ENCODE measurements around the gene CRTC1. TPM values are rescaled to one million over a fixed set of nuclear protein-coding genes. Genes with fewer than 3 reads are reported as not detected.
A peak's percentile ranks its signal among the peaks of the same experiment; 100 is the strongest.
"Not testable (repeated sequence)": the region's sequence is repeated elsewhere in the genome, so short reads cannot be mapped to it uniquely, and the experiment has no call there.

CRTC1 gene
- total RNA-seq, 4 donors from 2014 or later = 2.8 to 8.8 (median 3.7) TPM

- in situ Hi-C loops (cut with MboI; ENCODE audit: low sequenced_read_pairs in 4 of 4) = loop anchor here in 2 of 4 donors (10.0 to 25.0 kb wide), 2 partner anchors 80 to 212 kb away; no protein-coding TSS in a partner anchor
These were observed 8.9 kb upstream of the CRTC1 start for GRCh38 chr19:18674616-18675015.

DNA sequence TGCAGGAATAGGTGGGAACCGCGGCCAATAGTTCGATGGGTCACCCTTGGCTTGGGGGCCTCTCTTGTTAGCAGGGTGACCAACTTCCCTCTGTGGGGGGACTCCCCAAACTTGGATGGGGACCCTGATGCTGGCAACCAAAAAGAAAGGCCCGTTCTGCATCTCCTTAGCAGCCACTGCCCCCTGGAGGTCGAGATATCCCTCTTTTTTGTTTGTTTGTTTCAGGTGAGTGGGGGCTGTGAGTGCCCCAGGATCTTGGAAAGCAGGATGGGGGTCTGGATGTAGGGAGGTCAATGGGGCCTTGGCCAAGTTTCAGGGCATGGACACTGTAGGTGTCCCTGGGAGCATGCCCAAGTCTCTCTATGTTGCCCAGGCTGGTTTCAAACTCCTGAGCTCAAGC is 7.7 kb upstream of the CRTC1 start:
- ATAC-seq = no peak
- H3K27me3 ChIP-seq = no peaks in the 10 kb centered on the region
- H3K4me1 ChIP-seq = peaks cover 29 to 57% of the 10 kb centered on the region in 2 donors
- no peak overlapping the region for H3K27ac ChIP-seq
- no peaks in the 10 kb centered on the region for H3K9me3 ChIP-seq
- no peaks in the 10 kb centered on the region for H3K36me3 ChIP-seq
- peak in 4 of 5 experiments; percentile 13 to 55 (median 25) for TF ChIP-seq CTCF (IDR thresholded peaks at IDR 0.05 in 4 of 5, conservative IDR thresholded peaks at IDR 0.05 in 1 of 5)
- TF ChIP-seq POLR2A (IDR thresholded peaks at IDR 0.05) = no peak
- no peak overlapping the region for H3K4me3 ChIP-seq
- DNase-seq = no peak
- intact Hi-C loops (cut with DNase I; ENCODE audit: low total_unique reads) (loop anchor here (2.0 to 5.0 kb wide), 2 partner anchors 81 to 213 kb away; no protein-coding TSS in a partner anchor), in situ Hi-C loops (cut with MboI; ENCODE audit: low sequenced_read_pairs in 4 of 4) (loop anchor here in 2 of 4 donors (10.0 to 25.0 kb wide), 2 partner anchors 81 to 213 kb away; no protein-coding TSS in a partner anchor)

More at GRCh38 chr19:18674616-18675015, 8.9 kb upstream of the CRTC1 start:
- H3K27me3 ChIP-seq = no peaks in the 10 kb centered on the region
- TF ChIP-seq CTCF (IDR thresholded peaks at IDR 0.05 in 4 of 5, conservative IDR thresholded peaks at IDR 0.05 in 1 of 5) (no peak), POLR2A (IDR thresholded peaks at IDR 0.05) (no peak)
- intact Hi-C loops (cut with DNase I; ENCODE audit: low total_unique reads) = loop anchor here (2.0 to 5.0 kb wide), 2 partner anchors 80 to 212 kb away; no protein-coding TSS in a partner anchor
- H3K27ac ChIP-seq = peak overlapping the region in 2 of 4 donors; percentile 44 to 52
- ATAC-seq (no peak), DNase-seq (peak in 1 of 2 donors; percentile 58)
- no peak overlapping the region for H3K4me3 ChIP-seq
- H3K4me1 ChIP-seq = peaks cover 29 to 60% of the 10 kb centered on the region in 2 donors
- peaks cover 0 to 2% of the 10 kb centered on the region in 2 donors for H3K36me3 ChIP-seq
- H3K9me3 ChIP-seq = no peaks in the 10 kb centered on the region

GRCh38 chr19:18676692-18677091 is 6.8 kb upstream of the CRTC1 start:
- peaks cover 24 to 49% of the 10 kb centered on the region in 2 donors for H3K4me1 ChIP-seq
- no peak for ATAC-seq
- TF ChIP-seq CTCF (IDR thresholded peaks at IDR 0.05 in 4 of 5, conservative IDR thresholded peaks at IDR 0.05 in 1 of 5) (no peak), POLR2A (IDR thresholded peaks at IDR 0.05) (no peak)
- H3K9me3 ChIP-seq = no peaks in the 10 kb centered on the region
- H3K27me3 ChIP-seq = no peaks in the 10 kb centered on the region
- H3K27ac ChIP-seq = peak overlapping the region in 2 of 4 donors; percentile 83 to 85
- no peaks in the 10 kb centered on the region for H3K36me3 ChIP-seq
- in situ Hi-C loops (cut with MboI; ENCODE audit: low sequenced_read_pairs in 4 of 4) = loop anchor here in 2 of 4 donors (10.0 to 25.0 kb wide), 2 partner anchors 82 to 214 kb away; no protein-coding TSS in a partner anchor
- no peak for DNase-seq
- intact Hi-C loops (cut with DNase I; ENCODE audit: low total_unique reads) = loop anchor here (5.0 kb wide), 1 partner anchor 214 kb away; no protein-coding TSS in a partner anchor
- no peak overlapping the region for H3K4me3 ChIP-seq

DNA sequence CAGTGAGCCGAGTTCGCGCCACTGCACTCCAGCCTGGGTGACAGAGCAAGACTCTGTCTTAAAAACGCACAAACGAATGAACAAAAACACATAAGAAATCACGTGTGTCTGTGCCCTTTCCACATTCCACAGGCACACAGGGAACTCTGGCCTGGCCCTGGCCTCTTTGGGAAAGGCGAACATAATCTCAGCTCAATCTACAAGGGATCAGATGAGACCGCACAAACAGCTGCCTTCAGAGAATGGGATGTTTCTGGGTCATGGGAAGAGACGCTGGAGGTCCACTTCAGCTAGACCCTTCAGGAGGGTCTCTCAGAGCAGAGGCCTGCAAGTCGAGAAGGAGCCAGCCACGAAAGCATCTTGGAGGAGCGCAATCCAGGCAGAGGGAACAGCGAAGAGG is 6.3 kb upstream of the CRTC1 start:
- TF ChIP-seq POLR2A (IDR thresholded peaks at IDR 0.05) (no peak), CTCF (IDR thresholded peaks at IDR 0.05 in 4 of 5, conservative IDR thresholded peaks at IDR 0.05 in 1 of 5) (no peak)
- Histone ChIP-seq H3K27me3 (no peaks in the 10 kb centered on the region), H3K4me3 (peak overlapping the region in 1 of 4 donors; percentile 12), H3K9me3 (no peaks in the 10 kb centered on the region), H3K36me3 (no peaks in the 10 kb centered on the region), H3K27ac (peak overlapping the region; percentile 83 to 90 (median 86)), H3K4me1 (peaks cover 21 to 44% of the 10 kb centered on the region in 2 donors)
- ATAC-seq (no peak), DNase-seq (no peak)
- in situ Hi-C loops (cut with MboI; ENCODE audit: low sequenced_read_pairs in 4 of 4) = loop anchor here in 2 of 4 donors (10.0 to 25.0 kb wide), 2 partner anchors 82 to 215 kb away; no protein-coding TSS in a partner anchor
- intact Hi-C loops (cut with DNase I; ENCODE audit: low total_unique reads) = loop anchor here (5.0 kb wide), 1 partner anchor 215 kb away; no protein-coding TSS in a partner anchor

GRCh38 chr19:18680148-18680547 is 3.3 kb upstream of the CRTC1 start:
- H3K27me3 ChIP-seq; H3K9me3 ChIP-seq; H3K4me3 ChIP-seq; ATAC-seq; DNase-seq; H3K36me3 ChIP-seq; intact Hi-C loops (cut with DNase I; ENCODE audit: low total_unique reads); H3K27ac ChIP-seq: not testable (repeated sequence)
- peaks cover 23 to 32% of the 10 kb centered on the region in 2 donors for H3K4me1 ChIP-seq
- in situ Hi-C loops (cut with MboI; ENCODE audit: low sequenced_read_pairs in 4 of 4) = loop anchor here in 1 of 4 donors (25.0 kb wide), 1 partner anchor 218 kb away; no protein-coding TSS in a partner anchor
